ENCODE measurements around the gene C1QTNF8. TPM values are rescaled to one million over a fixed set of nuclear protein-coding genes. Genes with fewer than 3 reads are reported as not detected.

Gene C1QTNF8
- total RNA-seq, 1 donor from 2014 or later, result not detected

DNA sequence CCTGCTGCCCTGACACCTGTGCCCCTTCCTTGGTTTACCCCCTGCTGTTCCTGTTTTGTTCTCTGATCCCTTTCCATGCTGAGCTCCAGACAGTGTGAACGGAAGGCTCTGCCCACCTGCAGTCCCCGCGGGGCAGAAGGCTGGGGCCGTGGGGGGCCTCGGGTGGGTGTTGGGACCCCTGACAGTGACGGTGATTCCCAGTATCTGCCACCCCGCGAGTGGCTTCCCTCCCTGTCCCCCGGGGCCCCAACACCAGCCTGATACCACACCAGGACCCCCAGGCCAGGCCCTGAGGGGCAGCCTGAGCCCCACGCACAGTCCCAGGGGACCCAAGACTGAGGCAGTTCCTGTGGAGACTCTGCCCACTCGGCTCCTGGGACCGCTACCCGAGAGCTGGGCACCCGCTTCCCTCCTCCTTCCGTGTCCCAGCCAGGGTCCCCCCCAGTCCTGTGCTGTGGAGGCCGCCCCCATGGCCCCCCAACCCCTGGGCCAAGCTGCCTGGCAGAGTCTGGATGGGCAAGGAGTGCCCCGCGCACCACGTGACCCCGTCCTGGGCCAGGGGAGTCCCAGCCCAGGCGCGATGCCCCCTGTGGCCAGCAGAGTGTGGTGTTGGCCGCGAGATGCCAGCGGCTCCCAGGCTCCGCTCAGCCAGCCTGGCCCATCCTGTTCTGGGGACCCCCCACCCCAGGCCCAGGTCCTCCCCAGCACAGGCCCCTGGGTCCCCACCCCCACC lies 10.0 kb upstream of the C1QTNF8 start:
- H3K4me1 Mint-ChIP-seq (ENCODE audit: low read depth, unreplicated experiment), result peaks cover 1% of the 10 kb centered on the region
- H3K36me3 Mint-ChIP-seq (ENCODE audit: unreplicated experiment), result no peaks in the 10 kb centered on the region
- DNase-seq, result peak; percentile 88
- H3K27ac Mint-ChIP-seq (ENCODE audit: unreplicated experiment), result no peak overlapping the region
- no peak overlapping the region for H3K4me3 Mint-ChIP-seq (ENCODE audit: unreplicated experiment)
- no peaks in the 10 kb centered on the region for H3K27me3 Mint-ChIP-seq (ENCODE audit: unreplicated experiment)
- peaks cover 5% of the 10 kb centered on the region for H3K9me3 Mint-ChIP-seq (ENCODE audit: unreplicated experiment)
- TF ChIP-seq, protein P1, sequence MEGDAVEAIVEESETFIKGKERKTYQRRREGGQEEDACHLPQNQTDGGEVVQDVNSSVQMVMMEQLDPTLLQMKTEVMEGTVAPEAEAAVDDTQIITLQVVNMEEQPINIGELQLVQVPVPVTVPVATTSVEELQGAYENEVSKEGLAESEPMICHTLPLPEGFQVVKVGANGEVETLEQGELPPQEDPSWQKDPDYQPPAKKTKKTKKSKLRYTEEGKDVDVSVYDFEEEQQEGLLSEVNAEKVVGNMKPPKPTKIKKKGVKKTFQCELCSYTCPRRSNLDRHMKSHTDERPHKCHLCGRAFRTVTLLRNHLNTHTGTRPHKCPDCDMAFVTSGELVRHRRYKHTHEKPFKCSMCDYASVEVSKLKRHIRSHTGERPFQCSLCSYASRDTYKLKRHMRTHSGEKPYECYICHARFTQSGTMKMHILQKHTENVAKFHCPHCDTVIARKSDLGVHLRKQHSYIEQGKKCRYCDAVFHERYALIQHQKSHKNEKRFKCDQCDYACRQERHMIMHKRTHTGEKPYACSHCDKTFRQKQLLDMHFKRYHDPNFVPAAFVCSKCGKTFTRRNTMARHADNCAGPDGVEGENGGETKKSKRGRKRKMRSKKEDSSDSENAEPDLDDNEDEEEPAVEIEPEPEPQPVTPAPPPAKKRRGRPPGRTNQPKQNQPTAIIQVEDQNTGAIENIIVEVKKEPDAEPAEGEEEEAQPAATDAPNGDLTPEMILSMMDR (IDR thresholded peaks at IDR 0.05; ENCODE audit: partially characterized antibody, unreplicated experiment), result peak; percentile 88

DNA sequence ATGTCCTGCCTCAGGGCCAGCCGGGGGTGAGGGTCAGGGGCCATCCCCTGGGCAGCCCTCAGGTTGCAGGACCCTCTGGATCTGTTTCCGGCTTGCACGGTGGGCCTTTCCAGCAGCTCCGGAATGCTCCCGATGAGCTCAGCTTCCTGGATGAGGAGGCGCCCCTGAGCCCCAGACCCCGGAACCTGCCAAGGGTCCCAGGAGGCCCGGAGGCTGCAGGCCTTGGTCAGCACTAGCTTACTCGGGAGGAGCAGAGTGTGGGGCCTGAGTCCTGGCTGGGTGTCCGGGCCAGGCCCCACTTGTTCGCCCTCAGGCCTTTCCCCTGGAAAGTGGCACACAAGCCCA lies 7.6 kb upstream of the C1QTNF8 start:
- TF ChIP-seq, protein P1 (IDR thresholded peaks at IDR 0.05; ENCODE audit: partially characterized antibody, unreplicated experiment), result no peak
- H3K27ac Mint-ChIP-seq (ENCODE audit: unreplicated experiment), result no peak overlapping the region
- no peaks in the 10 kb centered on the region for H3K9me3 Mint-ChIP-seq (ENCODE audit: unreplicated experiment)
- no peaks in the 10 kb centered on the region for H3K27me3 Mint-ChIP-seq (ENCODE audit: unreplicated experiment)
- H3K4me1 Mint-ChIP-seq (ENCODE audit: low read depth, unreplicated experiment), result no peaks in the 10 kb centered on the region
- H3K4me3 Mint-ChIP-seq (ENCODE audit: unreplicated experiment), result no peak overlapping the region
- no peak for DNase-seq
- H3K36me3 Mint-ChIP-seq (ENCODE audit: unreplicated experiment), result no peaks in the 10 kb centered on the region

DNA sequence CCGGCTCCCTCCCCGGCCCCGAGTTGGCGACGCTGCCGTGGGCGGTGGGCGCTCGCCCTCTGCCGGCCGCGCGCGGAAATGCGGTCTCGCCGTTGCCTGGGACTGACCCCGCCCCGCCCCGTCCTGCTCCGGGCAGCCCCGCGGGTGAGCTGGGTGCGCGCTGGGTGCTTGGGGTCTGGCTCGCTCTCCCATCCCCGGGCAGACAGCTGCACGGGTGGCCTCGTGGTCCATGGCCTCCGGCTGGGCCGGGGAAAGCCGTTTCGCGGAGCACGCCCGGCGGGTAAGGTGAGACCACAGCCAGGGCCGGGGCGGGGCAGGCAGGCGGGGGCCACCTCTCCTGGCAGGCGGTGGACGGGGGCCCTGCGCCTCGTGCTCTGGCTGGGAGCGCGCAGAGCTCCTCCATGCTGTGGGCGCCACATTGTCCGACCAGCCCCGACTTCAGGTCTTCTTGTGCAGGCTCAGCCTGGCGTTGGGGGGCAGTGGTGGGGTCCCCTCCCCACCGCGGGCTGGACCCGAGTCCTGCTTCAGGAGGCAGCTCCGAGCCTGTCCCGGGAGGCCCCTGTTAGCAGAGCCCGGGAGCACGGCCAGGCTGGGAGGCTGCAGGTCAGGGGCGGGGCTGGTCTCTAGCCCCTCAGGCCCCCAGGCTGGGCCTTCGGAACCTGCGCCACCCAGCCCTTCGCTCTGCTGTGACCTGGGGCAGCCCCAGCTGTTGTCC lies 7.0 kb upstream of the C1QTNF8 start:
- TF ChIP-seq, protein P1 (IDR thresholded peaks at IDR 0.05; ENCODE audit: partially characterized antibody, unreplicated experiment), result peak; percentile 80
- no peaks in the 10 kb centered on the region for H3K9me3 Mint-ChIP-seq (ENCODE audit: unreplicated experiment)
- no peak overlapping the region for H3K4me3 Mint-ChIP-seq (ENCODE audit: unreplicated experiment)
- peak; percentile 85 for DNase-seq
- no peaks in the 10 kb centered on the region for H3K27me3 Mint-ChIP-seq (ENCODE audit: unreplicated experiment)
- no peaks in the 10 kb centered on the region for H3K36me3 Mint-ChIP-seq (ENCODE audit: unreplicated experiment)
- H3K27ac Mint-ChIP-seq (ENCODE audit: unreplicated experiment), result no peak overlapping the region
- H3K4me1 Mint-ChIP-seq (ENCODE audit: low read depth, unreplicated experiment), result no peaks in the 10 kb centered on the region

DNA sequence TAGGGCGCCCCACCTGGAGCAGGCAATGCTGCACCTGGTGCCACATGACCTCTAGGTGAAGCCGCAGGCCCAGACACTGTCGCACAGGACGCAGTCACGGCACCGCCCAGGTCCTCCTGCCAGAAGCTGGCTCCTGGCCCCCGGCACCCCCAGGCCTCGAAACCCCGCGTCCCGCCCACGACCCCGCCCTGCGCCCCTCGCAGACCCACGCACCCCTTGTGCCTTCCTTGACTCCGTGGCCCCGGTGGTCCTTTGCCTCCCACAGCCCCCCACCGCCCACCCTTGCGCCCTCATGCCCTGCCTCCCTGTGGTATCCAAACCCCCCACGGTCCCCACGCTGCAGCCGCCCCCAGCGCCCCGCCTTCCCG lies 6.3 kb upstream of the C1QTNF8 start:
- Mint-ChIP-seq H3K4me3 (ENCODE audit: unreplicated experiment) (no peak overlapping the region), H3K27me3 (ENCODE audit: unreplicated experiment) (no peaks in the 10 kb centered on the region), H3K36me3 (ENCODE audit: unreplicated experiment) (no peaks in the 10 kb centered on the region), H3K27ac (ENCODE audit: unreplicated experiment) (no peak overlapping the region), H3K4me1 (ENCODE audit: low read depth, unreplicated experiment) (no peaks in the 10 kb centered on the region), H3K9me3 (ENCODE audit: unreplicated experiment) (no peaks in the 10 kb centered on the region)
- DNase-seq, result no peak
- TF ChIP-seq, protein P1 (IDR thresholded peaks at IDR 0.05; ENCODE audit: partially characterized antibody, unreplicated experiment), result no peak

Measured in glutamatergic neuron (in vitro differentiated cells).